Uterus (tissue), 4 donors: ENCODE measurements around the gene LTBP1. TPM values are rescaled to one million over a fixed set of nuclear protein-coding genes. Genes with fewer than 3 reads are reported as not detected.

ENCODE experiments used
- DNase-seq, 2 donors: peaks; one replicate each; pipeline ENCODE4 v3.0.0-alpha.2; 2019 to 2020
- H3K27ac ChIP-seq, 2 donors: fragments of 200-600 bp; sonication (generic); 1 replicate in 1 of 2; 2 replicates in 1 of 2; pipeline ENCODE4 v1.5.1; 2016 to 2018
- H3K27me3 ChIP-seq, 2 donors: fragments of 200-600 bp; sonication (generic); one replicate each; pipeline ENCODE4 v1.5.1; 2018 to 2019; ENCODE audit warnings: control low read depth in 1 of 2
- H3K36me3 ChIP-seq, 2 donors: fragments of 200-600 bp; sonication (generic); one replicate each; pipeline ENCODE4 v1.5.1; 2019; ENCODE audit warnings: control low read depth in 1 of 2
- H3K4me1 ChIP-seq, 2 donors: fragments of 200-600 bp; sonication (generic); one replicate each; pipeline ENCODE4 v1.5.1; 2018 to 2019; ENCODE audit warnings: control low read depth in 1 of 2
- H3K4me3 ChIP-seq, 2 donors: fragments of 200-600 bp; sonication (generic); 1 replicate in 1 of 2; 2 replicates in 1 of 2; pipeline ENCODE4 v1.5.1; 2018 to 2019; ENCODE audit warnings: mild to moderate bottlenecking in 1 of 2
- H3K9me3 ChIP-seq, 2 donors: fragments of 200-600 bp; sonication (generic); one replicate each; pipeline ENCODE4 v1.5.1; 2019; ENCODE audit warnings: control low read depth in 1 of 2
- CTCF ChIP-seq, 4 experiments: fragments of 200-600 bp in 2 of 4; fragments of 450-650 bp in 2 of 4; sonication (generic) in 2 of 4; IDR thresholded peaks; one replicate each; pipeline ENCODE4 v1.5.1; 2016 to 2019; ENCODE audit warnings: antibody characterized with exemption in 4 of 4, mild to moderate bottlenecking in 2 of 4, moderate library complexity in 1 of 4
- POLR2A ChIP-seq, 2 donors: fragments of 450-650 bp; IDR thresholded peaks; one replicate each; pipeline ENCODE4 v1.6.1; 2016; ENCODE audit warnings: antibody characterized with exemption in 2 of 2, mild to moderate bottlenecking in 1 of 2, moderate library complexity in 1 of 2
- intact Hi-C: fragments of 100-400 bp; cut with DNase I; formaldehyde crosslinking; loops from one replicate; pipeline ENCODE4 v1.15.1; 2023; ENCODE audit warnings: low total_unique reads
- total RNA-seq, 4 donors: library from RNA; depleted of rRNA in 3 of 4; stranded (reverse); fragments of >200 nt in 3 of 4; gene quantifications; one replicate each; pipeline versions ENCODE4 v1.1.0 to v1.2.4, GENCODE V29; 2014 to 2023
- donor health status: DM: yes; HTN: yes; CAD: no.

LTBP1 gene
- total RNA-seq, 4 donors from 2014 or later, result 72.5 to 322 (median 92.2) TPM

- DNase-seq, result no peak
- Histone ChIP-seq H3K9me3 (no peaks in the 10 kb centered on the region), H3K4me3 (no peak overlapping the region), H3K27me3 (no peaks in the 10 kb centered on the region), H3K27ac (peak overlapping the region; percentile 48 to 51), H3K36me3 (no peaks in the 10 kb centered on the region), H3K4me1 (no peaks in the 10 kb centered on the region)
- intact Hi-C loops, result no loop called here
- TF ChIP-seq CTCF (IDR thresholded peaks at IDR 0.05), result no peak
- TF ChIP-seq POLR2A (IDR thresholded peaks at IDR 0.05), result no peak
These were observed 157.4 kb downstream of the LTBP1 start for GRCh38 chr2:33104052-33104623.

- intact Hi-C loops, result no loop called here
- no peak for DNase-seq
- no peak for TF ChIP-seq CTCF (IDR thresholded peaks at IDR 0.05)
- no peak for TF ChIP-seq POLR2A (IDR thresholded peaks at IDR 0.05)
- H3K36me3 ChIP-seq, result no peaks in the 10 kb centered on the region
- no peaks in the 10 kb centered on the region for H3K27me3 ChIP-seq
- no peak overlapping the region for H3K4me3 ChIP-seq
- no peaks in the 10 kb centered on the region for H3K9me3 ChIP-seq
- peak overlapping the region; percentile 48 to 51 for H3K27ac ChIP-seq
- H3K4me1 ChIP-seq, result no peaks in the 10 kb centered on the region
These were observed 158.0 kb downstream of the LTBP1 start for GRCh38 chr2:33104726-33105125.

GRCh38 chr2:33106115-33106514 lies 159.4 kb downstream of the LTBP1 start:
- Histone ChIP-seq H3K27ac (no peak overlapping the region), H3K4me1 (no peaks in the 10 kb centered on the region), H3K4me3 (no peak overlapping the region), H3K27me3 (no peaks in the 10 kb centered on the region), H3K9me3 (no peaks in the 10 kb centered on the region), H3K36me3 (no peaks in the 10 kb centered on the region)
- intact Hi-C loops, result no loop called here
- TF ChIP-seq POLR2A (IDR thresholded peaks at IDR 0.05) (no peak), CTCF (IDR thresholded peaks at IDR 0.05) (no peak)
- DNase-seq, result no peak

GRCh38 chr2:33107690-33108482 lies 161.1 kb downstream of the LTBP1 start:
- Histone ChIP-seq H3K4me3 (no peak overlapping the region), H3K4me1 (no peaks in the 10 kb centered on the region), H3K36me3 (no peaks in the 10 kb centered on the region), H3K27me3 (no peaks in the 10 kb centered on the region), H3K9me3 (no peaks in the 10 kb centered on the region), H3K27ac (no peak overlapping the region)
- intact Hi-C loops, result no loop called here
- no peak for TF ChIP-seq POLR2A (IDR thresholded peaks at IDR 0.05)
- no peak for TF ChIP-seq CTCF (IDR thresholded peaks at IDR 0.05)
- DNase-seq, result no peak
